GM18511 (cell line): ENCODE results near the gene DOCK3.

Experiments
- ATAC-seq: cut with Tn5 transposase; IDR thresholded peaks from one replicate; pipeline ENCODE4 v1.9.1; 2021; ENCODE audit warnings: mild to moderate bottlenecking, moderate library complexity; ENCODE audit not compliant: unreplicated experiment

DOCK3 gene

DNA sequence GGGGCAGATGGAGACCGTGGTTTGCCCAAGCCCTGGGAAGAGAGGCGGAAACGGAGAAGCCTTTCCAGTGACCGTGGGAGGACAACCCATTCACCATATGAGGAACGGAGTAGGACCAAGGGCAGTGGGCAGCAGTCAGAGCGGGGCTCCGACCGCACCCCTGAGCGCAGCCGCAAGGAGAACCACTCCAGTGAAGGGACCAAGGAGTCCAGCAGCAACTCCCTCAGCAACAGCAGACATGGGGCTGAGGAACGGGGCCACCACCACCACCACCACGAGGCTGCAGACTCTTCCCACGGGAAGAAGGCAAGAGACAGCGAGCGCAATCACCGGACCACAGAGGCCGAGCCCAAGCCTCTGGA, 718.4 kb downstream of the DOCK3 start:
- no peak for ATAC-seq

GRCh38 chr3:51393564-51393963, 718.8 kb downstream of the DOCK3 start:
- no peak for ATAC-seq

DNA sequence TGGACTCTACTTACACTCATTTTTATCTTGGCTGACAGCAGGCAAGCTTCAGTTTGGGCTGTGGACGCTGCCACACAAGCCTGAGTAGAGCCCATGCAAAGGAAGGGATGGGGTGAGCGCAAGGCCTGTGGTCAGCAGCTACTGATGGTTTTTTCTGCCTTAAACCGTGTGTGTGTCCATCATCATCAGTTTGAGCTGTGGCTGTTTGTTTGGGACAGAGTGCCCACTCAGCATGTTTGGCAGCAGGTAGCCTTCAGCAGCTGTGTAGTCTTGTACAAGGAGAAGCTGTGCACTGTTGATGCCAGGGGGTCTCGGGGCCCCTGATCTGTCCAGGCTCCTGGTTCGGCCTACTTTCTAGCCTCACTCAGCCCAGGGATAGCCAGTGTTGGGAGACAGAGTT, 719.8 kb downstream of the DOCK3 start:
- ATAC-seq, result no peak

DNA sequence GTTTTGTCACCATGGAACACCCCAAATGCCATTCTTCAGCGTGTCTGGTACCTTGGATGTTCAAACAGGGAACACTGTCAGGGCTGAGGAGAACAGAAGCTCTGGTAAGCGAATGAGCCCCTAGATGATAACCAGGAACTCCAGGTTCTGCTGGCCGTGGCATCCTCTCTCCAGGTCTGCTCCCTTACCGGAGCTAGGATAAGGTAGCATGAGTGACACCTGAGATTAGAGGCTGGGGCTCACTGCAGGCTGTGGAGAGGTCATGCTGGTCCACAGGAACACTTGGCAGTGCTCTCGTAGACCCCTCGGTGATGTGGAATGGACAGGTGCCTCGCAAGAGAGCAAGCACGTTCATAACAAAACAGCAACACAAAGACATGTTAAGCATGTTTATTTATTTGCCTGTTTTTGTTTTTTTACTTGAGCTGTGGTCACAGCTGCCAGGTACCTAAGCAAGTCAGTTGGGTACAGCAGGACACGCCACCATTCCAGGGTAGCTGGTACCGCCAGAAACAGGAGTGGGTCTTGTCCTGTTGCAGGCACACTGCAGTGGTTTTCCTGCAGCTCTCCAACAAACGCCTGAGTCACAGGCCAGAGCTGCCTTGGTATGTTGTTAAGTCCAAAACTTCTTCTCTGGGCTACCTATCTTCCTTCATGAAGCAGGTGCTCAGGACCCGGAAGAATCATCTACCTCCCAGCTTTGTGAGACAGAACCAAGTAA, 720.9 kb downstream of the DOCK3 start:
- ATAC-seq, result no peak

DNA sequence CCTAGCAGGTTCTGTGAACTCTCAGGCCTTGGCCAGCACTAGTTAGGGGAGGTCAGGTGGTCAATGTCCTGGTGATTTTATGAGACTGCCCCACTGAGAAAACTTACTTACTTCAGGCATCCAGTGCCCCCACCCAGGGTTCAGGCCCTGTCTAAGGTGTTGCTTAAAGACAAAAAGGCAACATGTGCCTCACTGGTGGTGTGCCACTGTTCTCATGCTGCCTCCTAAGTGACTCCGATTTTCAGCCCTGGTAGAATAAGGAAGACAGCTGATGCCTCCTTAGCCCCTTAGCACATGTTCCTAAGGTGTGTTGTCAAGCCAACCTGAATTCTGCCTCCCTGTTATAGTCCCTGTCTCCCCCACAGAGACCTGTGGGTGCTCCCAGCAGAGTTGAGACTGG, 721.7 kb downstream of the DOCK3 start:
- ATAC-seq, result no peak

DNA sequence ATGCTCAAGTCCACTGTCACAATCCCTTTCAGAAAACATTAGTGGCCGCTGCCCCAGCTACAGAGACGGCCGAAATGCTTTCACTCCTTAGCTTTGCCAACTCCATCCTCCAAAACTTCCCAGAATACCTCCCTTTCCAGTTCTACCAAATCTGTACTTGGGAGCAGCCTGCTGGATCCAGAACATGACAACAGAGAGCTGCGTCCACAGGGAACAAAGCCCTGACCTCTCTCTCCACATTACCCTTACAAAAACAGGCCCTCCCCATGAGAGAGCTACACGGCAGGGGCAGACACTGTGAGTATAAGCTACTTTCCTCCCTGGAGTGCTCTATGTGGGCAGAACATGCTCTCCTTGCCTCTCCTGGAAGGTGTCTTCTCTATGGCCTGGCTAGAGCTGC, 722.7 kb downstream of the DOCK3 start:
- no peak for ATAC-seq

DNA sequence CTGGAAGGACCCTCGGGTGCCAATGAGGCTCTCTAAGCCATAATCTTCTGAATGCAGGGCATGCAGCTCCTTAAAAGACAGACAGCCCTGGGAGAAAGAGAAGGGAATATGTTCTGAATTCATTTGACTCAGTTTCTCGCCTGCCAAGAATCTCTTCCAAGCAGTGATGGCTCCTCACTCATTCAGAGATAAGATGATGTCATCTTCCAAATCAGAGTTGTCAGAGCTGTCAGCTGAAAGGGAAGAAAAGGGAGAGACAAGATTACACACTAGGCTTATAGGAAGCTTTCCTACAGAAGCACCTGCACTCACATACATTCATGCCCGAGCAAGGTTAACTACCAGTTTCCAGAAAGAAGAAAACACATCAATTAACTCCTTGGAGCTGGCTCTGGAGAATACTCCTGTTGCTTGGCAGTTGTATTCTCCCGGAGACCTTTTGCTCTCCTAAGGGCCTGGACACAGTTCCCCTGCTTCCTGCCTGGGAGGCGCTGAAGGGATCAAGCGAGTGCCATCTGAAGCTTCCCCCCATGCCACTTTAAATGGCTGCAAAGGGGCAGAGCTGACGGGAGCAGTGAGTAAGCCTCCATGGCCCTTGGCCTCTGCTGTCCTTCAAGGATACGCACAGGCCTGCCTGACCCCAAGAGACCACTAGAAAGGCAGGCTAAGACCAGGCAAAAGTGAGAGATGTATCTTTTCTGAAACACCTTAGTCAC, 724.0 kb downstream of the DOCK3 start:
- ATAC-seq, result no peak

- no peak for ATAC-seq
These were observed 725.4 kb downstream of the DOCK3 start for GRCh38 chr3:51400166-51400565.

- ATAC-seq, result no peak
These were observed 727.0 kb downstream of the DOCK3 start for GRCh38 chr3:51401735-51402134.

DNA sequence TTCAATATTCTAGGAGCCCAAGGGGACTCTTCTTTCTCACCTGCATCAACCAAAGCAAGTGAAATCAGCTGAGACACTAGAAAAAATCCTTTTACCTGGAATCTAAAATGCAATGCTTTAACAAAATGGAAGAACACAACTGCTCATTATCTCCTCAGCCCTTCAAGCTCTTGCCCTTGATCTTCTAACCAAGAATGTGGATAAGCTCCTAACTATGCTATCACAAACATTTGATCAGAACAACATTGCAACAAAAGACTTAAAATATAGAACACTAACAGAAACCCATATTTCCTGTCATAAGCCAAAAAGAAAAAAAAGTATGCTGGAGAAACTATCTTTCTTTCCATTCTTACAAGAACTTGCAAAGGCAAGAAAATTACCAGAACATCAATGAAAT, 728.9 kb downstream of the DOCK3 start:
- ATAC-seq, result no peak

DNA sequence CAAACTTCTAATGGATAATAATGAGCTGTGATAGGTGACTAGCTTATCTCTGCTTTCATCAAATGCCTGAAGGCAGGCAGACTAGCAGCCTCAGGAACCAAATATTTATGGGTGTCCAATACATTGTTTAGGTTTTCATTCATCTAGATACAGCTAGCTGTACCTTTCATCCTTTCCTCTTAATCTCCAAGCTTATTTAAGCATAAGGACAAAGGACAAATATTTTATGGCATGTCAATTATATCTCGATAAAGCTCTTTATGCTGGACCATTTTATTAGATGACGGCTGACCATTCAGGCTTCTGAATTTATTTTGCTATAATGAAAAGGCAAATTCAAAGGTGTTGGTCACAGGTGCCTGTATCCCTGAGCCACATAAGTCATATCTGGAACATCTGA, 733.3 kb downstream of the DOCK3 start:
- ATAC-seq, result no peak

GRCh38 chr3:51408813-51409212, 734.1 kb downstream of the DOCK3 start:
- no peak for ATAC-seq

- ATAC-seq, result no peak
These were observed 747.5 kb downstream of the DOCK3 start for GRCh38 chr3:51422211-51422610.

DNA sequence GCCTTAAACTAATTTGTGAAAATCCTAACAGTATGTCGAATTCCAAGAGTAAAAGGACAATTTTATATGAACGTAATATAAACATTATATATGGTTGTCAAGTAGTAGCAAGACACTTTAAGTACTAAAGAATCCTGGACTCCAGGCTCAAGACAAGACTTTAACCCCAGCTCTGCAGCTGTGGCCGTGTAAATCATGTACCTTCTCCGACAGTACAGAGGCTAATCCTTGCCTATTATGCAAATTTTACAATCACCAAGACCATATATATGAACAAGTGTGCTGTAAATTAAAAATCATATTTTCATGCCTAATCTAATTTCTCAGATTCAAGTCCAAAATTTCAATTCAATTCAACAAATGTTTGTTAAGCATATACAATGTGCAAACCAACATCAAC, 752.2 kb downstream of the DOCK3 start:
- no peak for ATAC-seq

- no peak for ATAC-seq
These were observed 754.4 kb downstream of the DOCK3 start for GRCh38 chr3:51429138-51429537.
